H9 (cell line): ENCODE results near the gene TEKT5. TPM values are rescaled to one million over a fixed set of nuclear protein-coding genes. Genes with fewer than 3 reads are reported as not detected.

ENCODE experiments used
- DNase-seq: peaks from one replicate; pipeline ENCODE4 v3.0.0-alpha.2; 2017
- H2AFZ ChIP-seq: one replicate; pipeline ENCODE4 v1.6.1; 2013; ENCODE audit warnings: mild to moderate bottlenecking, low read length, control low read depth, moderate library complexity
- H2AK5ac ChIP-seq: 2 replicates; pipeline ENCODE4 v1.6.1; 2013; ENCODE audit warnings: low read length, control low read depth, mixed read lengths; ENCODE audit not compliant: insufficient read length
- H2BK120ac ChIP-seq: one replicate; pipeline ENCODE4 v1.6.1; 2013; ENCODE audit warnings: low read depth, mild to moderate bottlenecking, low read length, control low read depth, inconsistent platforms; ENCODE audit not compliant: poor library complexity, severe bottlenecking
- H2BK12ac ChIP-seq: 2 replicates; pipeline ENCODE4 v1.6.1; 2013; ENCODE audit warnings: low read length, control low read depth, mixed read lengths, low read depth; ENCODE audit not compliant: insufficient read length
- H2BK15ac ChIP-seq: 2 replicates; pipeline ENCODE4 v1.6.1; 2013; ENCODE audit warnings: low read depth, low read length, control low read depth
- H2BK20ac ChIP-seq: one replicate; pipeline ENCODE4 v1.6.1; 2013; ENCODE audit warnings: low read depth, mild to moderate bottlenecking, low read length, control low read depth, inconsistent platforms; ENCODE audit not compliant: poor library complexity, severe bottlenecking
- H2BK5ac ChIP-seq: 2 replicates; pipeline ENCODE4 v1.6.1; 2013; ENCODE audit warnings: low read length, control low read depth, mixed read lengths; ENCODE audit not compliant: insufficient read length
- H3K14ac ChIP-seq: 2 replicates; pipeline ENCODE4 v1.6.1; 2013; ENCODE audit warnings: low read length, control low read depth; ENCODE audit not compliant: insufficient read depth
- H3K18ac ChIP-seq: 2 replicates; pipeline ENCODE4 v1.6.1; 2013; ENCODE audit warnings: low read depth, mild to moderate bottlenecking, mixed read lengths, low read length, control low read depth; ENCODE audit not compliant: insufficient read length
- H3K23ac ChIP-seq: 2 replicates; pipeline ENCODE4 v1.6.1; 2013; ENCODE audit warnings: low read length, control low read depth, mixed read lengths, low read depth; ENCODE audit not compliant: insufficient read length
- H3K23me2 ChIP-seq: 2 replicates; pipeline ENCODE4 v1.6.1; 2013; ENCODE audit warnings: low read depth, mild to moderate bottlenecking, mixed read lengths, low read length, control low read depth; ENCODE audit not compliant: insufficient read length, poor library complexity, severe bottlenecking
- H3K27ac ChIP-seq: 2 replicates; pipeline ENCODE4 v1.5.1; 2013; ENCODE audit warnings: low read length, control low read depth, mixed read lengths, low read depth; ENCODE audit not compliant: insufficient read length
- H3K27me3 ChIP-seq: 2 replicates; pipeline ENCODE4 v1.6.1; 2013; ENCODE audit warnings: low read length, control low read depth, inconsistent platforms; ENCODE audit not compliant: insufficient read depth
- H3K4ac ChIP-seq: 2 replicates; pipeline ENCODE4 v1.6.1; 2013; ENCODE audit warnings: low read depth, mild to moderate bottlenecking, control low read depth, inconsistent platforms, low read length, moderate library complexity
- H3K4me1 ChIP-seq: 2 replicates; pipeline ENCODE4 v1.6.1; 2013; ENCODE audit warnings: low read length, control low read depth, inconsistent platforms; ENCODE audit not compliant: insufficient read depth
- H3K4me2 ChIP-seq: 2 replicates; pipeline ENCODE4 v1.6.1; 2013; ENCODE audit warnings: low read length, control low read depth, mixed read lengths; ENCODE audit not compliant: insufficient read length, insufficient read depth
- H3K56ac ChIP-seq: 2 replicates; pipeline ENCODE4 v1.6.1; 2013; ENCODE audit warnings: low read depth, mild to moderate bottlenecking, mixed read lengths, low read length, control low read depth; ENCODE audit not compliant: insufficient read length
- H3K79me1 ChIP-seq: 2 replicates; pipeline ENCODE4 v1.6.1; 2013; ENCODE audit warnings: low read depth, mild to moderate bottlenecking, moderate library complexity, low read length, control low read depth, inconsistent platforms; ENCODE audit not compliant: insufficient read depth, poor library complexity, severe bottlenecking
- H3K79me2 ChIP-seq: 2 replicates; pipeline ENCODE4 v1.6.1; 2013; ENCODE audit warnings: low read length, control low read depth, inconsistent platforms; ENCODE audit not compliant: insufficient read depth
- H3K9ac ChIP-seq: 2 replicates; pipeline ENCODE4 v1.6.1; 2013; ENCODE audit warnings: low read length, control low read depth, mixed read lengths; ENCODE audit not compliant: insufficient read length; ENCODE audit errors: extremely low read depth
- H3K9me3 ChIP-seq: one replicate; pipeline ENCODE4 v1.6.1; 2013; ENCODE audit warnings: low read depth, low read length, inconsistent platforms; ENCODE audit not compliant: control insufficient read depth
- H3T11ph ChIP-seq: one replicate; pipeline ENCODE4 v1.6.1; 2013; ENCODE audit warnings: mild to moderate bottlenecking, low read length, control low read depth, inconsistent platforms
- H4K20me1 ChIP-seq: one replicate; pipeline ENCODE4 v1.6.1; 2013; ENCODE audit not compliant: control insufficient read depth, insufficient read length, insufficient read depth
- H4K5ac ChIP-seq: 2 replicates; pipeline ENCODE4 v1.6.1; 2013; ENCODE audit warnings: low read depth, mild to moderate bottlenecking, mixed read lengths, low read length, control low read depth; ENCODE audit not compliant: insufficient read length
- H4K8ac ChIP-seq: replicated peaks from 2 replicates; pipeline ENCODE4 v1.6.1; 2013; ENCODE audit warnings: low read length, control low read depth, mixed read lengths, low read depth; ENCODE audit not compliant: insufficient read length
- H4K91ac ChIP-seq: 2 replicates; pipeline ENCODE4 v1.6.1; 2013; ENCODE audit warnings: low read depth, mild to moderate bottlenecking, moderate library complexity, mixed read lengths, low read length, control low read depth; ENCODE audit not compliant: insufficient read length
- H3K27ac Mint-ChIP-seq, 3 experiments: 2 replicates in 2 of 3; 3 replicates in 1 of 3; pipeline ENCODE4 v1.8.0; 2020 to 2021; ENCODE audit warnings: mixed read lengths in 3 of 3, mild to moderate bottlenecking in 1 of 3, moderate library complexity in 1 of 3
- H3K27me3 Mint-ChIP-seq: 2 replicates; pipeline ENCODE4 v1.8.0; 2021; ENCODE audit warnings: low read depth, mild to moderate bottlenecking, moderate library complexity, mixed read lengths
- H3K36me3 Mint-ChIP-seq, 3 experiments: 2 replicates in 2 of 3; 3 replicates in 1 of 3; pipeline ENCODE4 v1.8.0; 2020 to 2021; ENCODE audit warnings: low read depth in 3 of 3, mixed read lengths in 3 of 3; ENCODE audit not compliant: insufficient read depth in 1 of 3
- H3K4me1 Mint-ChIP-seq, 2 experiments: 2 replicates each; pipeline ENCODE4 v1.8.0; 2020; ENCODE audit warnings: mixed read lengths in 2 of 2
- H3K4me3 Mint-ChIP-seq, 2 experiments: 2 replicates in 1 of 2; 3 replicates in 1 of 2; pipeline ENCODE4 v1.8.0; 2020 to 2021; ENCODE audit warnings: mild to moderate bottlenecking in 2 of 2, mixed read lengths in 2 of 2, moderate library complexity in 1 of 2
- H3K9me3 Mint-ChIP-seq, 2 experiments: 2 replicates in 1 of 2; 3 replicates in 1 of 2; pipeline ENCODE4 v1.8.0; 2020; ENCODE audit warnings: mild to moderate bottlenecking in 2 of 2, mixed read lengths in 2 of 2, moderate library complexity in 1 of 2
- CTCF ChIP-seq: fragments of 200-600 bp; sonication (generic); conservative IDR thresholded peaks from 3 replicates; pipeline ENCODE4 v1.8.0; 2021; ENCODE audit warnings: antibody characterized with exemption, mild to moderate bottlenecking
- WGBS: extraction: QIAGEN DNeasy Blood & Tissue Kit; methylation state at CpG from one replicate; pipeline ENCODE4 v1.1.7; 2013; ENCODE audit warnings: missing lambda C conversion rate, low lambda C conversion rate, mixed read lengths; ENCODE audit not compliant: insufficient read length; ENCODE audit errors: extremely low coverage; 5-methylcytosine and 5-hydroxymethylcytosine counted together
- total RNA-seq: library from RNA; stranded (reverse); gene quantifications from 2 replicates; pipeline ENCODE4 v1.2.1, GENCODE V29; 2021

TEKT5 gene
- total RNA-seq, 1 experiment from 2014 or later = 0.31 TPM

- Histone ChIP-seq H3K9ac (no peak overlapping the region), H2BK15ac (no peak overlapping the region), H4K5ac (no peak overlapping the region), H3K79me1 (no peaks in the 10 kb centered on the region), H3K18ac (no peak overlapping the region), H3K4me1 (no peaks in the 10 kb centered on the region; the same call in 1 of the 2 replicates), H3T11ph (no peak overlapping the region), H4K20me1 (no peaks in the 10 kb centered on the region), H3K27ac (no peak overlapping the region), H3K4me2 (no peak overlapping the region), H3K14ac (no peak overlapping the region), H2BK20ac (no peak overlapping the region), H2BK5ac (no peak overlapping the region), H4K91ac (no peak overlapping the region), H2BK120ac (no peak overlapping the region), H3K23ac (no peak overlapping the region), H4K8ac (no peak overlapping the region), H3K23me2 (no peaks in the 10 kb centered on the region), H3K9me3 (no peaks in the 10 kb centered on the region), H3K56ac (no peak overlapping the region), H3K79me2 (no peaks in the 10 kb centered on the region), H3K27me3 (no peaks in the 10 kb centered on the region), H2AFZ (no peak overlapping the region), H3K4ac (no peak overlapping the region), H2BK12ac (no peak overlapping the region), H2AK5ac (no peak overlapping the region)
- H3K27ac Mint-ChIP-seq = no peak overlapping the region
- no peak for DNase-seq
- no peaks in the 10 kb centered on the region for H3K27me3 Mint-ChIP-seq
- WGBS = no CpG with 5 or more reads among the region's 4 CpGs
- no peak for TF ChIP-seq CTCF
- H3K36me3 Mint-ChIP-seq = no peaks in the 10 kb centered on the region
- no peak overlapping the region for H3K4me3 Mint-ChIP-seq
- H3K9me3 Mint-ChIP-seq = no peaks in the 10 kb centered on the region
- H3K4me1 Mint-ChIP-seq = peaks cover 16 to 21% of the 10 kb centered on the region in 2 experiments
Measured at GRCh38 chr16:10647721-10648296, 46.9 kb downstream of the TEKT5 start.
